Mammary epithelial cell (primary cell): ENCODE data around the gene RBM27.

Experiments used
- CTCF ChIP-seq, 2 donors: IDR thresholded peaks in 1 of 2; conservative IDR thresholded peaks in 1 of 2; 2 replicates each; pipeline ENCODE4 v1.5.1; 2011 to 2012; ENCODE audit warnings: inconsistent platforms in 2 of 2, low read length in 2 of 2, mild to moderate bottlenecking in 2 of 2, control low read depth in 1 of 2, low read depth in 1 of 2; ENCODE audit not compliant: insufficient read depth in 1 of 2; ENCODE audit errors: extremely low read depth in 1 of 2
- EZH2 ChIP-seq: IDR thresholded peaks from 2 replicates; pipeline ENCODE4 v1.6.1; 2012; ENCODE audit warnings: low read length, inconsistent platforms, borderline replicate concordance

DNA sequence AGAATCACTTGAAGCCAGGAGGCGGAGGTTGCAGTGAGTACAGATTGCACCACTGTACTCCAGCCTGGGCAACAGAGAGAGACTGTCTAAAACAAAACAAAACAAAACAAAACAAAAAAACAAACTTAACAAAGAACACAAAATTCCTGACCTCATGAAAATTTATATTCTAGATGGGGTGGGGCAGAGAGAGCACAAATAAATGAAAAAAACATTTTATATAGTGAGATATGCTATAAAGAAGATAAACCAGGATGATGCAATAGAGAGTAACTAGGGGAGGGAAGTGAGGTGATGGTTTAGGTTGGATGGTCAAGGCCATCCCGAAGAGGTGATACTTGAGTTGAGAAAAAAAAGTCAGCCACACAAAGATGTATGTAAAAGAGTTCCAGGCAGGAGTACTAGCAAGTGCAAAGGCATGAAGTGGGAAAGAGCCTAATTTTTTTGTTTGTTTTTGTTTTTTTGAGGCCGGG, 10.8 kb upstream of the RBM27 start:
- no peak for TF ChIP-seq CTCF (conservative IDR thresholded peaks at IDR 0.05 in 1 of 2, IDR thresholded peaks at IDR 0.05 in 1 of 2; ENCODE audit: extremely low read depth in 1 of 2, insufficient read depth in 1 of 2, low read depth in 1 of 2, low read length in 2 of 2)
- no peak for TF ChIP-seq EZH2
